ENCODE measurements around the gene ZFYVE9.

The ZFYVE9 gene

GRCh38 chr1:52321061-52321460 is 179.2 kb downstream of the ZFYVE9 start:
- Histone ChIP-seq H3K27me3 (ENCODE audit: insufficient read depth, low read length) (no peaks in the 10 kb centered on the region), H3K9me3 (ENCODE audit: insufficient read depth, low read depth, low read length) (no peaks in the 10 kb centered on the region), H3K9ac (ENCODE audit: low read depth, low read length) (no peak overlapping the region), H3K36me3 (ENCODE audit: insufficient read depth, low read length) (no peaks in the 10 kb centered on the region), H3K27ac (ENCODE audit: low read depth, low read length) (no peak overlapping the region), H3K4me3 (ENCODE audit: low read length) (no peak overlapping the region), H3K4me1 (ENCODE audit: insufficient read depth, low read length) (no peaks in the 10 kb centered on the region; the same call in 1 of the 2 replicates)
- 100% methylated on average over 2 of the region's 2 CpGs for WGBS

GRCh38 chr1:52323731-52324130 is 181.8 kb downstream of the ZFYVE9 start:
- H3K4me3 ChIP-seq (ENCODE audit: low read length) = no peak overlapping the region
- no peaks in the 10 kb centered on the region for H3K27me3 ChIP-seq (ENCODE audit: insufficient read depth, low read length)
- 88% methylated on average over 7 of the region's 8 CpGs for WGBS
- H3K9me3 ChIP-seq (ENCODE audit: insufficient read depth, low read depth, low read length) = no peaks in the 10 kb centered on the region
- H3K36me3 ChIP-seq (ENCODE audit: insufficient read depth, low read length) = no peaks in the 10 kb centered on the region
- H3K9ac ChIP-seq (ENCODE audit: low read depth, low read length) = no peak overlapping the region
- peaks cover 4% of the 10 kb centered on the region; the same call in 1 of the 2 replicates for H3K4me1 ChIP-seq (ENCODE audit: insufficient read depth, low read length)
- no peak overlapping the region for H3K27ac ChIP-seq (ENCODE audit: low read depth, low read length)

GRCh38 chr1:52325786-52326185 is 183.9 kb downstream of the ZFYVE9 start:
- H3K36me3 ChIP-seq (ENCODE audit: insufficient read depth, low read length) = no peaks in the 10 kb centered on the region
- H3K27me3 ChIP-seq (ENCODE audit: insufficient read depth, low read length) = no peaks in the 10 kb centered on the region
- WGBS = 57% methylated on average over 4 of the region's 5 CpGs
- H3K9ac ChIP-seq (ENCODE audit: low read depth, low read length) = no peak overlapping the region
- no peaks in the 10 kb centered on the region for H3K9me3 ChIP-seq (ENCODE audit: insufficient read depth, low read depth, low read length)
- no peak overlapping the region for H3K4me3 ChIP-seq (ENCODE audit: low read length)
- H3K27ac ChIP-seq (ENCODE audit: low read depth, low read length) = no peak overlapping the region
- H3K4me1 ChIP-seq (ENCODE audit: insufficient read depth, low read length) = peaks cover 4% of the 10 kb centered on the region; the same call in 1 of the 2 replicates

- Histone ChIP-seq H3K9ac (ENCODE audit: low read depth, low read length) (no peak overlapping the region), H3K36me3 (ENCODE audit: insufficient read depth, low read length) (no peaks in the 10 kb centered on the region), H3K27ac (ENCODE audit: low read depth, low read length) (no peak overlapping the region), H3K9me3 (ENCODE audit: insufficient read depth, low read depth, low read length) (no peaks in the 10 kb centered on the region), H3K4me3 (ENCODE audit: low read length) (no peak overlapping the region), H3K27me3 (ENCODE audit: insufficient read depth, low read length) (no peaks in the 10 kb centered on the region), H3K4me1 (ENCODE audit: insufficient read depth, low read length) (peaks cover 4% of the 10 kb centered on the region; the same call in 1 of the 2 replicates)
- WGBS = 80% methylated on average over 1 of the region's 1 CpG
These were observed 186.7 kb downstream of the ZFYVE9 start for GRCh38 chr1:52328615-52329014.

GRCh38 chr1:52332411-52332810 is 190.5 kb downstream of the ZFYVE9 start:
- Histone ChIP-seq H3K4me1 (ENCODE audit: insufficient read depth, low read length) (peaks cover 4% of the 10 kb centered on the region; the same call in 1 of the 2 replicates), H3K27ac (ENCODE audit: low read depth, low read length) (no peak overlapping the region)

GRCh38 chr1:52334906-52335528 is 193.1 kb downstream of the ZFYVE9 start:
- H3K9me3 ChIP-seq (ENCODE audit: insufficient read depth, low read depth, low read length) = no peaks in the 10 kb centered on the region
- H3K9ac ChIP-seq (ENCODE audit: low read depth, low read length) = no peak overlapping the region
- H3K4me3 ChIP-seq (ENCODE audit: low read length) = no peak overlapping the region
- H3K27me3 ChIP-seq (ENCODE audit: insufficient read depth, low read length) = no peaks in the 10 kb centered on the region
- 93% methylated on average over 2 of the region's 3 CpGs for WGBS
- H3K27ac ChIP-seq (ENCODE audit: low read depth, low read length) = no peak overlapping the region
- peaks cover 21% of the 10 kb centered on the region; the same call in 1 of the 2 replicates for H3K36me3 ChIP-seq (ENCODE audit: insufficient read depth, low read length)
- no peaks in the 10 kb centered on the region for H3K4me1 ChIP-seq (ENCODE audit: insufficient read depth, low read length)

More at GRCh38 chr1:52332411-52332810, 190.5 kb downstream of the ZFYVE9 start:
- H3K9ac ChIP-seq (ENCODE audit: low read depth, low read length) = no peak overlapping the region
- WGBS = 98% methylated on average over 1 of the region's 1 CpG
- H3K27me3 ChIP-seq (ENCODE audit: insufficient read depth, low read length) = no peaks in the 10 kb centered on the region
- H3K4me3 ChIP-seq (ENCODE audit: low read length) = no peak overlapping the region
- peaks cover 10% of the 10 kb centered on the region; the same call in 1 of the 2 replicates for H3K36me3 ChIP-seq (ENCODE audit: insufficient read depth, low read length)
- H3K9me3 ChIP-seq (ENCODE audit: insufficient read depth, low read depth, low read length) = no peaks in the 10 kb centered on the region

GRCh38 chr1:52337439-52337838 is 195.6 kb downstream of the ZFYVE9 start:
- no peaks in the 10 kb centered on the region for H3K9me3 ChIP-seq (ENCODE audit: insufficient read depth, low read depth, low read length)
- H3K4me3 ChIP-seq (ENCODE audit: low read length) = no peak overlapping the region
- no peaks in the 10 kb centered on the region for H3K27me3 ChIP-seq (ENCODE audit: insufficient read depth, low read length)
- no peak overlapping the region for H3K27ac ChIP-seq (ENCODE audit: low read depth, low read length)
- 95% methylated on average over 2 of the region's 2 CpGs for WGBS
- H3K36me3 ChIP-seq (ENCODE audit: insufficient read depth, low read length) = peaks cover 24% of the 10 kb centered on the region; the same call in 1 of the 2 replicates
- no peak overlapping the region for H3K9ac ChIP-seq (ENCODE audit: low read depth, low read length)
- H3K4me1 ChIP-seq (ENCODE audit: insufficient read depth, low read length) = no peaks in the 10 kb centered on the region

- H3K36me3 ChIP-seq (ENCODE audit: insufficient read depth, low read length) = peaks cover 29% of the 10 kb centered on the region; the same call in 1 of the 2 replicates
- no peak overlapping the region for H3K4me3 ChIP-seq (ENCODE audit: low read length)
- no peaks in the 10 kb centered on the region for H3K27me3 ChIP-seq (ENCODE audit: insufficient read depth, low read length)
- 97% methylated on average over 6 of the region's 7 CpGs for whole genome bisulfite sequencing
- no peaks in the 10 kb centered on the region for H3K9me3 ChIP-seq (ENCODE audit: insufficient read depth, low read depth, low read length)
- no peak overlapping the region for H3K27ac ChIP-seq (ENCODE audit: low read depth, low read length)
- H3K4me1 ChIP-seq (ENCODE audit: insufficient read depth, low read length) = no peaks in the 10 kb centered on the region
- no peak overlapping the region for H3K9ac ChIP-seq (ENCODE audit: low read depth, low read length)
These were observed 199.9 kb downstream of the ZFYVE9 start for GRCh38 chr1:52341655-52342260.

GRCh38 chr1:52343979-52344378 is 202.1 kb downstream of the ZFYVE9 start:
- H3K27me3 ChIP-seq (ENCODE audit: insufficient read depth, low read length) = no peaks in the 10 kb centered on the region
- no peaks in the 10 kb centered on the region for H3K9me3 ChIP-seq (ENCODE audit: insufficient read depth, low read depth, low read length)
- H3K36me3 ChIP-seq (ENCODE audit: insufficient read depth, low read length) = peaks cover 27% of the 10 kb centered on the region; the same call in 1 of the 2 replicates
- WGBS = 90% methylated on average over 3 of the region's 3 CpGs
- H3K27ac ChIP-seq (ENCODE audit: low read depth, low read length) = no peak overlapping the region
- no peaks in the 10 kb centered on the region for H3K4me1 ChIP-seq (ENCODE audit: insufficient read depth, low read length)
- H3K9ac ChIP-seq (ENCODE audit: low read depth, low read length) = no peak overlapping the region
- H3K4me3 ChIP-seq (ENCODE audit: low read length) = no peak overlapping the region

- Histone ChIP-seq H3K4me3 (ENCODE audit: low read length) (no peak overlapping the region), H3K9ac (ENCODE audit: low read depth, low read length) (no peak overlapping the region), H3K27me3 (ENCODE audit: insufficient read depth, low read length) (no peaks in the 10 kb centered on the region), H3K27ac (ENCODE audit: low read depth, low read length) (no peak overlapping the region), H3K36me3 (ENCODE audit: insufficient read depth, low read length) (peaks cover 19% of the 10 kb centered on the region; the same call in 1 of the 2 replicates), H3K9me3 (ENCODE audit: insufficient read depth, low read depth, low read length) (no peaks in the 10 kb centered on the region), H3K4me1 (ENCODE audit: insufficient read depth, low read length) (peaks cover 2% of the 10 kb centered on the region)
- WGBS = 87% methylated on average over 2 of the region's 2 CpGs
These were observed 203.4 kb downstream of the ZFYVE9 start for GRCh38 chr1:52345252-52345651.

- 95% methylated on average over 4 of the region's 4 CpGs for WGBS
- no peak overlapping the region for H3K9ac ChIP-seq (ENCODE audit: low read depth, low read length)
- H3K9me3 ChIP-seq (ENCODE audit: insufficient read depth, low read depth, low read length) = no peaks in the 10 kb centered on the region
- H3K36me3 ChIP-seq (ENCODE audit: insufficient read depth, low read length) = peaks cover 18% of the 10 kb centered on the region; the same call in 1 of the 2 replicates
- no peak overlapping the region for H3K4me3 ChIP-seq (ENCODE audit: low read length)
- no peaks in the 10 kb centered on the region for H3K27me3 ChIP-seq (ENCODE audit: insufficient read depth, low read length)
- H3K4me1 ChIP-seq (ENCODE audit: insufficient read depth, low read length) = peaks cover 11% of the 10 kb centered on the region
- H3K27ac ChIP-seq (ENCODE audit: low read depth, low read length) = no peak overlapping the region
These were observed 204.8 kb downstream of the ZFYVE9 start for GRCh38 chr1:52346653-52347052.

Data from HUES64 (cell line).